ENCODE results near the gene PTGES3L.
A peak's percentile ranks its signal among the peaks of the same experiment; 100 is the strongest.

DNA sequence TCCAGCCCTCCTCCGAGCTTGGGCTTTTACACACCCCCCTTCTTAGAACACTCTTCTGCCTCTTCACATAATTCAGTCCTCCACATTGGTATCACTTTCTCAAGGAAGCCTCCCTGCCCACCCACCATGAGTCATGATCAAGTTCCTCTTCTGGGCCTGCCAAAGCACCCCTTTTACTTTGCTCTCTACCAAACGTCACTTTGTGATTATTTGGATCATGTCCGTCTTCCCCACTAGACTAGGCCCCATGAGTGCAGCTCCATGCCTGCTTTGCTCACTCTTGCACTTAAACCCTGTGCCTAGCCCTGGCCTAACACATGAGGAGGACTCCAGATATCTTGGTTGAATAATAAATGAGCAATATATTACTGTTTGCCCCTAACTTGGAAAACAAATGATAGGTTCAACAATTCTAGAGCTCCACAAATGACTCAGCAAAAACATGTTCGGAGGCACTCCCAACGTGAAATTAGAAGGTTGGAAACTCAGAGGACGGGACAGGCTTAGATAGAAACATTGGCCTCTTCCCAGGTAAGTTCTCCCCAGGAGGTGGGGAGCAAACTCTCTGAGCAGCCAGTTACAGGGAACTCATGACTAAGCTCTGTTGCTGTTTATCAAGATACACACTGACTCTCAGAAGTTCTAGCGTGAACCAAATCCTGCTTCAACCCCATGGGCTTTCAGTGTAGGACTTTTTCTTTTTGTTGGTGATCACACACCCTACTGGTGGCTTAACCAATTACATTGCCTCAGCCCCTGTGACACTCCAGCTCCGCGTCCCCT lies 51.0 kb downstream of the PTGES3L start:
- TF ChIP-seq, protein P1, sequence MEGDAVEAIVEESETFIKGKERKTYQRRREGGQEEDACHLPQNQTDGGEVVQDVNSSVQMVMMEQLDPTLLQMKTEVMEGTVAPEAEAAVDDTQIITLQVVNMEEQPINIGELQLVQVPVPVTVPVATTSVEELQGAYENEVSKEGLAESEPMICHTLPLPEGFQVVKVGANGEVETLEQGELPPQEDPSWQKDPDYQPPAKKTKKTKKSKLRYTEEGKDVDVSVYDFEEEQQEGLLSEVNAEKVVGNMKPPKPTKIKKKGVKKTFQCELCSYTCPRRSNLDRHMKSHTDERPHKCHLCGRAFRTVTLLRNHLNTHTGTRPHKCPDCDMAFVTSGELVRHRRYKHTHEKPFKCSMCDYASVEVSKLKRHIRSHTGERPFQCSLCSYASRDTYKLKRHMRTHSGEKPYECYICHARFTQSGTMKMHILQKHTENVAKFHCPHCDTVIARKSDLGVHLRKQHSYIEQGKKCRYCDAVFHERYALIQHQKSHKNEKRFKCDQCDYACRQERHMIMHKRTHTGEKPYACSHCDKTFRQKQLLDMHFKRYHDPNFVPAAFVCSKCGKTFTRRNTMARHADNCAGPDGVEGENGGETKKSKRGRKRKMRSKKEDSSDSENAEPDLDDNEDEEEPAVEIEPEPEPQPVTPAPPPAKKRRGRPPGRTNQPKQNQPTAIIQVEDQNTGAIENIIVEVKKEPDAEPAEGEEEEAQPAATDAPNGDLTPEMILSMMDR (IDR thresholded peaks at IDR 0.05; ENCODE audit: low read depth, low read length, missing input control), result peak; percentile 81
- TF ChIP-seq, protein P2, sequence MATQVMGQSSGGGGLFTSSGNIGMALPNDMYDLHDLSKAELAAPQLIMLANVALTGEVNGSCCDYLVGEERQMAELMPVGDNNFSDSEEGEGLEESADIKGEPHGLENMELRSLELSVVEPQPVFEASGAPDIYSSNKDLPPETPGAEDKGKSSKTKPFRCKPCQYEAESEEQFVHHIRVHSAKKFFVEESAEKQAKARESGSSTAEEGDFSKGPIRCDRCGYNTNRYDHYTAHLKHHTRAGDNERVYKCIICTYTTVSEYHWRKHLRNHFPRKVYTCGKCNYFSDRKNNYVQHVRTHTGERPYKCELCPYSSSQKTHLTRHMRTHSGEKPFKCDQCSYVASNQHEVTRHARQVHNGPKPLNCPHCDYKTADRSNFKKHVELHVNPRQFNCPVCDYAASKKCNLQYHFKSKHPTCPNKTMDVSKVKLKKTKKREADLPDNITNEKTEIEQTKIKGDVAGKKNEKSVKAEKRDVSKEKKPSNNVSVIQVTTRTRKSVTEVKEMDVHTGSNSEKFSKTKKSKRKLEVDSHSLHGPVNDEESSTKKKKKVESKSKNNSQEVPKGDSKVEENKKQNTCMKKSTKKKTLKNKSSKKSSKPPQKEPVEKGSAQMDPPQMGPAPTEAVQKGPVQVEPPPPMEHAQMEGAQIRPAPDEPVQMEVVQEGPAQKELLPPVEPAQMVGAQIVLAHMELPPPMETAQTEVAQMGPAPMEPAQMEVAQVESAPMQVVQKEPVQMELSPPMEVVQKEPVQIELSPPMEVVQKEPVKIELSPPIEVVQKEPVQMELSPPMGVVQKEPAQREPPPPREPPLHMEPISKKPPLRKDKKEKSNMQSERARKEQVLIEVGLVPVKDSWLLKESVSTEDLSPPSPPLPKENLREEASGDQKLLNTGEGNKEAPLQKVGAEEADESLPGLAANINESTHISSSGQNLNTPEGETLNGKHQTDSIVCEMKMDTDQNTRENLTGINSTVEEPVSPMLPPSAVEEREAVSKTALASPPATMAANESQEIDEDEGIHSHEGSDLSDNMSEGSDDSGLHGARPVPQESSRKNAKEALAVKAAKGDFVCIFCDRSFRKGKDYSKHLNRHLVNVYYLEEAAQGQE (IDR thresholded peaks at IDR 0.05), result peak; percentile 12
- peak; percentile 90 to 92 for TF ChIP-seq RAD21 (IDR thresholded peaks at IDR 0.05)
- TF ChIP-seq, protein P3, sequence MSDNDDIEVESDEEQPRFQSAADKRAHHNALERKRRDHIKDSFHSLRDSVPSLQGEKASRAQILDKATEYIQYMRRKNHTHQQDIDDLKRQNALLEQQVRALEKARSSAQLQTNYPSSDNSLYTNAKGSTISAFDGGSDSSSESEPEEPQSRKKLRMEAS (IDR thresholded peaks at IDR 0.05), result peak; percentile 53
- TF ChIP-seq, protein P4, sequence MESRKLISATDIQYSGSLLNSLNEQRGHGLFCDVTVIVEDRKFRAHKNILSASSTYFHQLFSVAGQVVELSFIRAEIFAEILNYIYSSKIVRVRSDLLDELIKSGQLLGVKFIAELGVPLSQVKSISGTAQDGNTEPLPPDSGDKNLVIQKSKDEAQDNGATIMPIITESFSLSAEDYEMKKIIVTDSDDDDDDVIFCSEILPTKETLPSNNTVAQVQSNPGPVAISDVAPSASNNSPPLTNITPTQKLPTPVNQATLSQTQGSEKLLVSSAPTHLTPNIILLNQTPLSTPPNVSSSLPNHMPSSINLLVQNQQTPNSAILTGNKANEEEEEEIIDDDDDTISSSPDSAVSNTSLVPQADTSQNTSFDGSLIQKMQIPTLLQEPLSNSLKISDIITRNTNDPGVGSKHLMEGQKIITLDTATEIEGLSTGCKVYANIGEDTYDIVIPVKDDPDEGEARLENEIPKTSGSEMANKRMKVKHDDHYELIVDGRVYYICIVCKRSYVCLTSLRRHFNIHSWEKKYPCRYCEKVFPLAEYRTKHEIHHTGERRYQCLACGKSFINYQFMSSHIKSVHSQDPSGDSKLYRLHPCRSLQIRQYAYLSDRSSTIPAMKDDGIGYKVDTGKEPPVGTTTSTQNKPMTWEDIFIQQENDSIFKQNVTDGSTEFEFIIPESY (IDR thresholded peaks at IDR 0.05), result no peak
- peak; percentile 52 to 66 for TF ChIP-seq RXRA (IDR thresholded peaks at IDR 0.05)
- TF ChIP-seq HNF4A (conservative IDR thresholded peaks at IDR 0.05), result peak; percentile 21 to 44
- TF ChIP-seq, protein P5, sequence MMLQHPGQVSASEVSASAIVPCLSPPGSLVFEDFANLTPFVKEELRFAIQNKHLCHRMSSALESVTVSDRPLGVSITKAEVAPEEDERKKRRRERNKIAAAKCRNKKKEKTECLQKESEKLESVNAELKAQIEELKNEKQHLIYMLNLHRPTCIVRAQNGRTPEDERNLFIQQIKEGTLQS (IDR thresholded peaks at IDR 0.05), result no peak
- TF ChIP-seq SP1 (IDR thresholded peaks at IDR 0.05), result peak; percentile 30
- no peak for TF ChIP-seq TAF1 (conservative IDR thresholded peaks at IDR 0.05)
- TF ChIP-seq YY1 (IDR thresholded peaks at IDR 0.05), result no peak
- no peak for TF ChIP-seq EGR1 (IDR thresholded peaks at IDR 0.05; ENCODE audit: low read depth in 2 of 2)

All from liver (tissue), 3 donors.